SW 1271 (cell line): ENCODE data around the gene ZBTB18.
A peak's percentile ranks its signal among the peaks of the same experiment; 100 is the strongest.
"Not testable (repeated sequence)": the region's sequence is repeated elsewhere in the genome, so short reads cannot be mapped to it uniquely, and the experiment has no call there.

ENCODE experiments used
- DNase-seq, 2 experiments: peaks; one replicate each; lab custom pipeline; 2025; lab: John Stamatoyannopoulos, UW

ZBTB18 gene

DNA sequence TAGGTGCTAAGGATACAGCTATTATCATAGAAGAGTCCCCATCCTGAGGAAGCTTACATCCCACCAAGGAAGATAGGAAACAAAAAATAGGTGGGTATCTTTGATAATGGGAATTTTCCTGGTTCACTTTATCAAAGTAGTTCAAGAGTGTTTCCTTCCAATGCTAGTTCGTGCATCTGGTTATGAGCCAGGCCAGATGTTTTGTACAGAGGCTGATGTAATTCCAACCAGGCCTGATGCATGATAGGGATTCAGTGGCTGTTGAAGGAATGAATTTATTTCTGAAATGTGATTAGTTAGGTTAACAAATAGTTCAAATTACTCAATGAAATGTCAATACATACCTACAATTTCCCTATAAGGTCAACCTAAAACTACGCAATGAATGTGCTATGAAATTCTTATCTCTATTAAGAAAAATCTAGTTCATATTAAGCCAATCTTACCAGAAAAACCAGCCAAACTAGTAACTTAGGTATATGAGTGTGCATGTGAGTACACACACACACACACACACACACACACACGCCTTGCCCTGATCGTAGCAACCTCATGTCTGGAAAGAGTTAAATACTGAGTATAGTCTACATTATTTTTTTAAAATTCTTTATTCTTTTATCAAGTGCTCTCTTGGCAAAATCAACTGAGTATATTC is 9.5 kb upstream of the ZBTB18 start:
- no peak for DNase-seq

DNA sequence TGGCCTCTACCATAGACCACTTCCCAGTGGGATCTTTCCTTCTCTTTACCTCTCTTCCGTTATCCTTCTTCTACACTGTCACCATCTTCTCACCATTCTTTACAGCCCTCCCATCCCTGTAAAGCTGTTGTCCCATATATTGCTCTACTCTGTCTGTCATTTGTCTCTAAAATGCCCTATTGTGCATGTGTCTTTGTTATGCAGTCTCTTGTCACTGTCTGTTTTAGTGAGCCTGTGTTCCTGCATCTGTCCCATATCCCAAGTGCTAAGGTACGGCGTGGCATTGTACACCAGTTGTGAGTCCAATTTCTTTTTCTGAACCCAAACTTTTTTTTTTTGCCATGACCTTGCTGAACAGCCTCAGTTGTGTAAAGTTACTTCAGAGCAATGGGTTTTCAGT is 8.8 kb upstream of the ZBTB18 start:
- no peak for DNase-seq

DNA sequence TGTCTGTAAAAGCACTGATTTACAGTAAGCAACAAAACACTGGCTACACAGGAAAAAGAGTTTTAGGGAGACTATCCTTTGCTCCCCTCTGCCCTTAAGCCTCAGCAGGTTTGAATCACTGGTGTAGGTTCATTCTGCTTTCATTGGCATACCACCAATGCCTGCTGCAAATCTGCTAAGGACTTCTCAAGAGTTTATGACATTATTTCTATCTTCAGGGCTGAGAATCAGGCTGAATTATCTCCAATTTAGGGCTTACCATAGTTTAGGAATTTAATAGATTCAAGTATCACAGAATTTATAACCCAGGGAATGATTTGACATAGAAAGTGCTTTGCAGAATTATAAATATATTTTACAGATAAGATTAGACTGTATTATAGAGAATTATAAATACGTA is 6.7 kb upstream of the ZBTB18 start:
- no peak for DNase-seq

DNA sequence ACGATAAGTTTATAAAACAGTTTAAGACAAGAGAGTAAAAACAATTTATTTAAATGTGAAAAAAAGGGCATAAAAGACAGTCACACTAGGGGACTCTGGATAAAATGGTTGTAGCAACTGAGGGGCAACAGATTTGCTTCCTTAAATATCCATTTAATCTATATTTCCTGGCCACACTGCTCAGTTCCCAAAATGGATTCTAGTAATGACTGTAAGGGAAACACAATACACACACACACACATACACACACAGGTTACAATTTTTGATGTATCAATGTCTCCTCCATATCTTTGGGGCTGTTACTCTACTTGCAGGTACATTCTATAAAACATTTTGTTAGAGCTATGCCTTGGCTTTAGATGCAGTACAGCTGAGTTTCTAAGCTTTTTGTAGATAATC is 4.8 kb upstream of the ZBTB18 start:
- DNase-seq, result not testable (repeated sequence)

DNA sequence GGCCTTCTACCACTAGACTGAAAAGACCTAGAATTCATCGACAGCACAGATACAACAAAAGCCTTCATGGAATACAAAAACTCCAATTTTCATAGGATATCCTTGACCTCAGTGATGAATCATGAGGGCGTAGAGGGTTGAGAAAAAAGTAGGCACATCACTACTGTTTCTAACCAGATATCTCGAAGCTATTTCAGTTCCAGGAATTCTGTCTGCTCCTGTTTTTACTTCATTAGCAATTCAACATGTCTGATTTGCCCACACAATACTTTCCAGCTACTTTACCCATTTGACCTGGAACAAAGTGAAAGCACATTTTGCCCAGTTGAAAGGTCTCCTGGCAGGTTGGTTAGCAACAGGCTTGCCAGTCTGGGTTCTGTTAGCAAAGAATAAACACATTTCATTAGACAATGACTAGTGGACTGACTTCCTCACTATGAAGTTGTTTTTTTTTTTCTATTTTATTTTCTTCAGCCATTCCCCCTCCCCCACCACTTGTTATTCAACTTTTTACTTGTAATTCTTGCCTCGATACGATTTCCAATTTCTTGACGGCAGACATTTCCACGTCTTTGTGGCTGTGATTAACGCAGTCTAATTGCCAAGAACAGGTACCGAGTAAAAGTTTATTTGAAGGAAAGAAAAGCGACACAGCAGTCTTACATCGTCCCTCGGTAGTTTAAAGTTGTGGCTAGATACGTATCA is 4.0 kb upstream of the ZBTB18 start:
- DNase-seq, result peak in 1 of 2 experiments; percentile 18

DNA sequence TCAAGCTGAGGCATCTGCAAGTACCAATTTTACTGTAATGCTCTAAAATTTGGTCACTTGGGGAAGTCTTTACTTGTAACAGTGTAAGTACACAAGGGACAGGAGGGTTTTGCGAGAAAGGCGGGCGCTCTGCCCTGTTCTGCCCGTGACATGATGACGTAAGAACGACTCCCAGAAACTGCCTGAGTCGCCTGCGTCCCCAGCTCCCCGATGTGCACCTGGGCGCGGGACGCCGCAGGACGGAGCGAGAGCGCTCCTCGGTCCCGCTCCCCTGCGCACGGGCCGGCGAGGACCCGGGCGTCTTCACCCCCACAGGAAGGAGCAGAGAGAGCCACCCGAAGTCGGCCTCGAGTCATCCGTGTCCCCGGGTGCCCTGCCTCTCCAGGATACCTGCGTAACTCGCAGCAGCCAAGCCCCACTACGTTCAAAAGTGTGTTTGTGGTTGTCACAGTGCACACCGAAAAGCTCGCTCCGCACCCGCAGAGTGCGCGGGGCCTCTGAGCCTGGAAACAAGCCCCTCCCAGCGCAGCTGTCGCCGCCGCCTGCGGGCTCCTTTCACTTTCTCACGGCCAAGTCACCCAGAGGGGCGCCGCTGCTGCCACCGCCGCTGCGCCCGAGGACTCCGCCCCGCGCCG is 3.3 kb upstream of the ZBTB18 start:
- peak; percentile 7 to 68 for DNase-seq

DNA sequence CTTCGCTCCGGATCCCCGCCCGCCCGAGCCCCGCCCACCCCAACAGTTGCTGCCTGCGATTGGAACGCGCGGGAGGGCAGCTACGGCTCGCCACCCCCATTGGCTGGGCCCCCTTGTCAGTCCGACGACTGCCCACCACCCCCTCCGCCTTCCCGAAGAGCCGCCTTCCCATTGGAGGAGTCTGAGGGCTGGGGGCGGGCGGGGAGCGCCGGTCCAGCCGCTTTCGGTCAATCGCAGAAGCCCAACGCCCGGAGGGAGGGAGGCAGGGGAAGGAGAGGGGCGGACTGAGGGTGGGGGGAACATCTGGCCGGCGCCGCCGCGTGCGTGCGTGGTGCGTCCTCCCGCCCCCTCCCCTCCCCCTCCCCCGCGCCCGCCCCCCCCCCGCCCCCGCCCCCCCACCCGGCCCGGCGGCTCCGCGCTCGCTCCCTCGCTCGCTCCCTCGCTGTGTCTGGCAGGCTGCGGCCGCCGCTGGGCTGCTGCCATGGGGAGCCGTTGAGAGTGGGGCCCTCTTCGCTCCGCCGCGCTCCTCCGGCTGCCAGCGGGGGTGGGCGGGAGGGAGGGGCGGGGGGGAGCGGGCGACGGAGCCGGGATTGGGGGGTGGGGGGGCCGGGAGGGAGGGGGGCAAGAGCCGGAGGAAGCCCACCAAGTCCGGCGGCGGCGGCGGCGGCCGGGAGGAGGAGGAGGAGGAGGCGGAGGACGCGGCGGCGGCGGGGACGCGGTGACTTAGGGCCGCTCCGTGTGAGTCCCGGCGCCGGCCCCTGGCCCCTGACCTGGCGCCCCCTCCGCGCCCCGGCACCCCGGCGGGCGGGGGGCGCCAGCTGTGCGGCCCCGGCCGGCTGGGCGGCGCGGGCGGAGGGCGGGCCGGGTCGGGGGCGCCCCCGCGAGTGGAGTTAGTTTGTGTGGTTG is 2.6 kb upstream of the ZBTB18 start:
- DNase-seq, result peak; percentile 87 to 89

DNA sequence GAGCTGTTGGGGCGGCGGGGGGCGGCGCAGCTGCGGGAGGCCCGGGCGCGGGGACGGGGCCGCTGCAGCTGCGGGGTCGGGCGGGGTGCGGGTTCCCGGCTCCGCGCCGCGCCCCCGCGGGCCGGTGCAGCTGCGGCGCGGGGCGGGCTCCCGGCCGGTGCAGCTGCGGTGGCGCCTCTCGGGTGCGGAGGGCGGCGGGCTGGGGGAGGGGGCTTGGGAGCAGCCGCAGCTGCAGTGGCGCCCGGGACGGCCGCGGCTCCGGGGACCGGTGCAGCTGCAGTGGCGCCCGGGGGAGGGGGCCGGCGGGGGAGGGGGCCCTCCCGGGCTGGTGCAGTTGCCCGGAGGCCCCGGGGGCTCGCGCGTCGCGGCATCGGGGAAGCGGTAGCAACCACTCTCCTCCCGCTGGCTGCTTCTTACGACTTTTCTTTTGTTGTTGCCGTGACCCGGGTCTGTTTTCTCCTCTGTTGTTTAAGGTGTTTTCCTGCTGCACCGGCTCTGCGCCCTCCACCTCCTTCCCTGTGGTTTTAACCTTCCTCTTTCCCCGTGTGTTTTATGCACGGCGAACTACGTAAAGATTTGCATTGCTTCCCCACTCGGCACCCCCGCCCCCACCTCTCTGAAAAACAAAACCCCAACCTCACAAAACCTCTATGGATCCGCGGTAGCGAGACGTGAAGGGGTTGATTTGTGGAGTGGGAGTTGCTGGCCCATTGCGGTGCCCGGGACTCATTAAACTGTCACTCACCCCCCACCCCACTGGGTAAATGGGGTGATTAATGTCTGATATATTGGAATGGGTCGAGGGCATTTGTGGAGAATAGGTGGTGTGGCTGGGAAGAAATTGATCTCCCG is 1.7 kb upstream of the ZBTB18 start:
- no peak for DNase-seq

DNA sequence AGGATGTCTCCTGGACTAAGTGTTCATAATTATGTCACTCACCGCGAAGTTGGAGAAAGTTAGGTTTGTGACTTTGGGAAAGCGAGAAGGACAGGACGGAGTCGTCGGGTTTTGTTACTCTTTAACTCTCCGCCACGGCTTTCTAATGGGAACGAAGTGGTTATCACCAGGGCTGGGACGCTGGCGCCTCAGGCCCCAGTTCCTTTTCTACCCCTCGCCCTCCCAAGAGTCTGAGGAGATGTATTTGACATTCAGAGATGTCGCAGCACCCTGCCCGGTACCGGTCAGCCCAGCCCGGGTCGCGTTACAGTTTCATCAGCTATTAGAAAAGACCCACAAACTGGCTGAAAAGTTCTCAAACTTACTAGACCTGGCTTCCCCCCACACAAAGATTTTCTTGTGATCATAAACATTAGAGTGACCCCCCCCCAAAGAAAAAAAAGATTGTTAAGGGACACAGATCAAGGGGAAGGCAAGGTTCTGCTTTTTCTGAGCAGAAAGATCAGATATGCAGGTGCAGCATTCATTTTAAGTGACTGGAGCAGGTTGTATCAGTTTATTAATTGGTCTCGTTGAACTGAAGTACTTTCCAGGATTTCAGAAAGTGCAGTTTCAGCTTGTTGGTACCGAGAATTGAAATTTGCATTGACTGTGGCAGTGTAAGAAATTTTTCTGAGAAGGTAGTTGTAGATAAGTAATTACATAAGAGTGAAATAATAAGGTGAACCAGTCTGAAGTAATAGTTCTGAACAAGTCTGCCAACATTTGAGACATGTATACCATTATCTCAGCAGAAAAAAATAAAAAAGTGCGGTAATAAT is 859 bp upstream of the ZBTB18 start:
- DNase-seq, result peak in 1 of 2 experiments; percentile 5

DNA sequence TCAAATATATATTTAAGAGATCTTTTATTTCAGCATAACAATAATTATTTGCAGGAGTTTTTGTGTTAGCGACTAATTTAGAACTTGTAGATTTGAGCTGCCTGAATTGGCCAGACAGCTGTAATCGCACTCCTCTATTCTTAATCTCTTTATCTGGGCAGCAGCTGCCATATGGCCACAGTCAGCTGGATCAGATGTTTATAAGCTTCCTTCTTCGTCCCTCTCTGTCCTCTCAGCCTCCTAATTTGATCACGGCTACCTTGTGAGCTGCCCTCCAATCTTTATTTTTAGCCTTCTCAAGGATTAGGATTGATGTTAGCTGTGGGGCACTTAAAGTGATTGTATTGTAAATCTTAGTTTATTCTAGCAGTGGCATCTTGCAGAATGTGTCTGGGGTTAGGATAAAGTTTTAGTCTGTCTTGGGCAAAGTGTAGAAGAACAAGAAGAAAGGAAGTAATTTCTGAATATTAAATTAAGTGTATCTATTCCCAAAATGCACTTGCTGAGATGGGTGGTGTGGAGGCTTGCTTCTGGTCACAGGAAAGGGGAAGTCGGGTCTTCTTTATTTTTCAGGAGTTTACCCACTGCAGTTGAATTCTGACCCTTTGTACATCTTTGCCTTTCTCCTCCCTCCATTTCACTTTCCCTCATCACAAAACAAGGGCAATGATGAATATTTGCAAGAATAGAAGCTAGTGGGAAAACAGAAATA is 1.1 kb downstream of the ZBTB18 start:
- no peak for DNase-seq

DNA sequence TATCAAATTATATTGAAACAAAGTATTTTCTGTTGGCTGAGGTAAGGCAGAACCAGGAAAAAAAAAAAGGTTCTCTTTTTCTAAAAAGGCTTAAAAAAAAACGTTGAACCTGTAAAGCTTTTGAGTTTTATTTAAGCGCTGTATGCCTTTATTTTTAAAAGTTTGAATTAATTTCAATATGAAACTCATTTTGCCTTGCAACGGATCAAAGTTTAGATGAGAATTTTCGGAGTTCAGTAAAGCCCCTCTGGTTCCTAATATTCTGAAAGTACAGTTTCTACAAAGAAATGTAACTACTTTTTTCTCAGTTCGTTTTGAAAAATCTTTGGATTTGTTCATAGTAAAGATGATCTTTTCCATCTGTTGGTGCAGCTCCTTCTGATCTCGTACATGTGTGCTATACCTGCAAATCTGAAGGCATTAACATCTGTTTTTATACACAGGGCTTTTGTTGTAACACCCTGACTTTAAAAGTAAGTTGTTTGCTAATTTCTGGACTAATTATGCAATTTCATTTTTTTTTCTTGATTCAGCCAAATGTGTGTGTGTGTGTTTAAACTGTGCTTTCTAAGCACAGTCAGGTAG is 1.7 kb downstream of the ZBTB18 start:
- DNase-seq, result no peak

DNA sequence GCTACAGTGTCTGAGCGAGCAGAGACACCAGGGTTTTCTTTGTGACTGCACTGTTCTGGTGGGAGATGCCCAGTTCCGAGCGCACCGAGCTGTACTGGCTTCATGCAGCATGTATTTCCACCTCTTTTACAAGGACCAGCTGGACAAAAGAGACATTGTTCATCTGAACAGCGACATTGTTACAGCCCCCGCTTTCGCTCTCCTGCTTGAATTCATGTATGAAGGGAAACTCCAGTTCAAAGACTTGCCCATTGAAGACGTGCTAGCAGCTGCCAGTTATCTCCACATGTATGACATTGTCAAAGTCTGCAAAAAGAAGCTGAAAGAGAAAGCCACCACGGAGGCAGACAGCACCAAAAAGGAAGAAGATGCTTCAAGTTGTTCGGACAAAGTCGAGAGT is 2.7 kb downstream of the ZBTB18 start:
- no peak for DNase-seq

DNA sequence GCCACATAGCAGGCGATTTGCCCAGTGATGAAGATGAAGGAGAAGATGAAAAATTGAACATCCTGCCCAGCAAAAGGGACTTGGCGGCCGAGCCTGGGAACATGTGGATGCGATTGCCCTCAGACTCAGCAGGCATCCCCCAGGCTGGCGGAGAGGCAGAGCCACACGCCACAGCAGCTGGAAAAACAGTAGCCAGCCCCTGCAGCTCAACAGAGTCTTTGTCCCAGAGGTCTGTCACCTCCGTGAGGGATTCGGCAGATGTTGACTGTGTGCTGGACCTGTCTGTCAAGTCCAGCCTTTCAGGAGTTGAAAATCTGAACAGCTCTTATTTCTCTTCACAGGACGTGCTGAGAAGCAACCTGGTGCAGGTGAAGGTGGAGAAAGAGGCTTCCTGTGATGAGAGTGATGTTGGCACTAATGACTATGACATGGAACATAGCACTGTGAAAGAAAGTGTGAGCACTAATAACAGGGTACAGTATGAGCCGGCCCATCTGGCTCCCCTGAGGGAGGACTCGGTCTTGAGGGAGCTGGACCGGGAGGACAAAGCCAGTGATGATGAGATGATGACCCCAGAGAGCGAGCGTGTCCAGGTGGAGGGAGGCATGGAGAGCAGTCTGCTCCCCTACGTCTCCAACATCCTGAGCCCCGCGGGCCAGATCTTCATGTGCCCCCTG is 3.3 kb downstream of the ZBTB18 start:
- DNase-seq, result no peak

DNA sequence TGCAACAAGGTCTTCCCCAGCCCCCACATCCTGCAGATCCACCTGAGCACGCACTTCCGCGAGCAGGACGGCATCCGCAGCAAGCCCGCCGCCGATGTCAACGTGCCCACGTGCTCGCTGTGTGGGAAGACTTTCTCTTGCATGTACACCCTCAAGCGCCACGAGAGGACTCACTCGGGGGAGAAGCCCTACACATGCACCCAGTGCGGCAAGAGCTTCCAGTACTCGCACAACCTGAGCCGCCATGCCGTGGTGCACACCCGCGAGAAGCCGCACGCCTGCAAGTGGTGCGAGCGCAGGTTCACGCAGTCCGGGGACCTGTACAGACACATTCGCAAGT is 3.8 kb downstream of the ZBTB18 start:
- DNase-seq, result no peak

DNA sequence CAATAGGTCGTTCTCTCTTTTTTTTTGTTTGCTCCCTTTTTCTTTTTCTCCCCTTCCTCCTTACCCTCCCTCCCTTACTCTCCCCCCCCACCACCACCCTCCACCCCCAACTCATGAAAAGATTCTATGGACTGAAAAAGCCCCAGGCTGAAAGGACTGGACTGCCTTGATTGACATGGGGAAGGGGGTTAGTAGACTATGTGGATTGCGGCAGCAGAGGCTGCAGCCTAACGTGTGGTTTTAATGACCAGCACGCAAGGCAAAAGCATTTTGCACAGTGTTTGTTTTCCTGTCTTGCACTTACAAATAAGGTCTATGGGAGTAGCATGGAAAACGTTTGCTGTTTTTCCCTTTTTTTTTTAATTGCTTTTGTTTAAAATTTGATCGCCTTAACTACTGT is 5.5 kb downstream of the ZBTB18 start:
- DNase-seq, result no peak

DNA sequence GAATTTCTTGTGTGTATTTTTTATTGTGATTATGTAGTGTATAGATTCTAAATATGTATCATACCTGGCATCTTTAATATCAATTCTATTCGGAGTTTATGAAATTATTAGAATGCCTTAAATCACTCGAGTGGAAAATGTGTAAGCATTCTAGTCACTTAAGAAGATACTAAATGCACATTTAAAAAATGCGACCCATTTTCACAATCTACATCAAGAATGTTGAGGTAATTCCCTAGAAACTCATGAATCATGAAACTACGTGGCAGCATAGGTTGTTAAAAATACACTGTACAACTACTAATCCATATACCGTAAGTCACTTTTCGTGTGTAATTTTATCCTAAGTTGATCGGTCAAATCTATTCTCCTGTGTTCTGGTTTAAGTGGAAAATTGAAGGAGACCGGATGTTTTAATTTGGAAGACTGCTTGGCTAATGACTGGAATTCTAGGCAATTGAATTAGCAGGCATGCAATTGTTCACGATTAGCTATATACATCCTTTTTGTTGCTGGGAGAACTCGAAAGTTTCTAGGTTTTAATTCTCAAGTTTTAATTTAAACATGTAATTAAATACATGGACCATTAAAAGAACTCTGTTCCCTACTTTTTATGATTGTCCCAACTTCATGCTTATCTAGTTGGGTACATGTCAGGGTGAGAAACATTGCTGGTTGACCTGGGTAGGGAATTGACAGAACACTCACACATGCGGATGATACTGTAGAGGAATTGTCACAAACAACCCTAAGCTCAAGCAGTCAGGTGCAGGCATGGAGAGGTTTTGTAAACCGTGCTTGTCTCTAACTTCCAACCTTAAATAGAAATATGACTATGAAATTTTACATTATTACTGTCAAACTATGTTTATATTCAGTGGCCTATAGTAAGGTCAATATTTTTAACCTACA is 6.6 kb downstream of the ZBTB18 start:
- no peak for DNase-seq

DNA sequence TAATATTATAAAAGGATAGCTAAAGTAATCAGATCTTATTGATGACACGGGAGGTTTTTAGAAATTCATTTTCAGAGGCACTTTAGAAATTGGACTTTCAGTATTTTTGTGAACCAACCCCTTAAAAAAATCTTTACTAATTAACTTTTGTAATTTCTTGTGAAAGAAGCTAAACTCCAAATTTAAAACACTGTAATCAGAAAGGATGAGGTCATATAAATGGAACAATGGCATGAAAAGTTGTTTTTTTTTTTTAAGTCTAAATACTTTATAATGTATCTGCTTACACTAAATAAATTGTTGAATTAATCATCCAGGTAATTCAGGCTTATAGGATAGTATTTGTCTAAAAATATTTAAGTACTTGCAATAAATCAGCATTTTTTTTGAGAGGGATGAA is 9.0 kb downstream of the ZBTB18 start:
- DNase-seq, result no peak

DNA sequence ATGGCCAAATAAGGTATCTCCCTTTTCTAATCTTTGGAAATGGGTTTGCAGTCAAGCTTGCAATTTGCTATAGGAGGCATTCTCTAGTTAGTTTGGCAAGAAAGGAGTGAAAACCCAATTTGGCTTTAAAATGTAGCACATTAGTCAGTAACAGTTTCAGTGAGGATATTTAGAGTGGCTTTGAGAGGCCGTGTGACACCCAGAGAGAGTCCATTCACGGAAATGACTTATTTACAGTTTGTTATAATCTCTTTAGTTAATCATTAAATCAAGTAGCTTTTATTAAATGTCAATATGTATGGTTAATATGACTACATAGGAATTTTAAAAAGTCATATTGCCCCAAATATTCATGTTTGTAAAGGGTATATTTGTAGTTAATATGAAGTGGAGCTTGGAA is 9.6 kb downstream of the ZBTB18 start:
- no peak for DNase-seq
